T-cell (primary cell): Measurements from ENCODE around the gene FXYD6. TPM values are rescaled to one million over a fixed set of nuclear protein-coding genes. Genes with fewer than 3 reads are reported as not detected.
A peak's percentile ranks its signal among the peaks of the same experiment; 100 is the strongest.

Source experiments
- ATAC-seq, 4 experiments: fragments of 200-7000 bp in 3 of 4; fragments of 150-1000 bp in 1 of 4; cut with Tn5 transposase; replicated peaks in 1 of 4; 1 replicate in 3 of 4; 2 replicates in 1 of 4; pipeline ENCODE4 v1.10.0; 2021; ENCODE audit warnings: moderate library complexity in 3 of 4, mild to moderate bottlenecking in 2 of 4, moderate number of reproducible peaks in 1 of 4
- CTCF ChIA-PET, 2 donors: fragments of 300-600 bp; sonication (Branson Sonifier 250); formaldehyde crosslinking; loops; one replicate each; lab custom pipeline; 2022; ENCODE audit warnings: antibody characterized with exemption in 2 of 2; lab: Charles Lee
- POLR2A ChIA-PET, 2 donors: fragments of 300-600 bp; sonication (Branson Sonifier 250); formaldehyde crosslinking; loops; one replicate each; lab custom pipeline; 2022; ENCODE audit warnings: antibody characterized with exemption in 2 of 2; lab: Charles Lee
- DNase-seq, 35 experiments: peaks; one replicate each; pipeline versions ENCODE4 v3.0.0 to v3.0.0-alpha.2; 2013 to 2023
- H3K27ac ChIP-seq: one replicate; pipeline ENCODE4 v1.5.1; 2013; ENCODE audit warnings: low read length
- H3K27me3 ChIP-seq, 2 experiments: replicated peaks in 1 of 2; 1 replicate in 1 of 2; 2 replicates in 1 of 2; pipeline versions ENCODE4 v1.6.1 to v1.7.0; 2013; ENCODE audit warnings: low read length in 1 of 2, mixed read lengths in 1 of 2; ENCODE audit not compliant: control insufficient read depth in 2 of 2, insufficient read depth in 2 of 2; ENCODE audit errors: extremely low read depth in 1 of 2
- H3K36me3 ChIP-seq, 2 donors: 1 replicate in 1 of 2; 2 replicates in 1 of 2; pipeline versions ENCODE4 v1.6.1 to v1.7.0; 2013; ENCODE audit warnings: low read length in 1 of 2; ENCODE audit not compliant: control insufficient read depth in 2 of 2, insufficient read depth in 1 of 2; ENCODE audit errors: extremely low read depth in 1 of 2
- H3K4me1 ChIP-seq, 2 experiments: 1 replicate in 1 of 2; 2 replicates in 1 of 2; pipeline versions ENCODE4 v1.6.1 to v1.7.0; 2013; ENCODE audit warnings: low read length in 2 of 2, mixed read lengths in 1 of 2; ENCODE audit not compliant: insufficient read depth in 2 of 2, control insufficient read depth in 1 of 2; ENCODE audit errors: extremely low read depth in 1 of 2
- H3K4me3 ChIP-seq, 2 donors: 1 replicate in 1 of 2; 2 replicates in 1 of 2; pipeline versions ENCODE4 v1.5.1 to v1.7.0; 2013; ENCODE audit warnings: mild to moderate bottlenecking in 2 of 2, low read length in 1 of 2, moderate library complexity in 1 of 2; ENCODE audit not compliant: control insufficient read depth in 1 of 2; ENCODE audit errors: extremely low read depth in 1 of 2
- H3K9me3 ChIP-seq: 2 replicates; pipeline ENCODE4 v1.7.0; 2013
- H3K27ac Mint-ChIP-seq, 2 donors: one replicate each; pipeline ENCODE4 v1.8.0; 2020 to 2021; ENCODE audit warnings: mild to moderate bottlenecking in 2 of 2, mixed read lengths in 2 of 2
- H3K27me3 Mint-ChIP-seq, 2 donors: one replicate each; pipeline ENCODE4 v1.8.0; 2021 to 2022; ENCODE audit warnings: mixed read lengths in 2 of 2
- H3K36me3 Mint-ChIP-seq: one replicate; pipeline ENCODE4 v1.8.0; 2021; ENCODE audit warnings: mixed read lengths
- H3K4me1 Mint-ChIP-seq, 3 donors: one replicate each; pipeline ENCODE4 v1.8.0; 2020 to 2022; ENCODE audit warnings: mixed read lengths in 3 of 3, mild to moderate bottlenecking in 1 of 3
- H3K4me3 Mint-ChIP-seq, 3 donors: one replicate each; pipeline ENCODE4 v1.8.0; 2020 to 2022; ENCODE audit warnings: mild to moderate bottlenecking in 3 of 3, mixed read lengths in 3 of 3, moderate library complexity in 3 of 3
- H3K9me3 Mint-ChIP-seq, 3 donors: one replicate each; pipeline ENCODE4 v1.8.0; 2020 to 2022; ENCODE audit warnings: mixed read lengths in 3 of 3
- WGBS: methylation state at CpG from one replicate; pipeline ENCODE4 v1.1.5; 2013; ENCODE audit warnings: missing lambda C conversion rate; ENCODE audit not compliant: insufficient coverage; 5-methylcytosine and 5-hydroxymethylcytosine counted together
- total RNA-seq, 35 experiments: library from RNA in 6 of 35; stranded (reverse) in 6 of 35; fragments of 120-200 nt in 1 of 35; gene quantifications; one replicate each; pipeline versions ENCODE4 v1.2.1 to v1.2.4 and lab custom pipeline; 2013 to 2026

The FXYD6 gene
- total RNA-seq, 5 donors from 2014 or later (not counting 1 experiment from before 2014, with no cell fraction given), result 0.38 to 0.73 (median 0.53) TPM; not detected in 2

GRCh38 chr11:117863383-117863782 is 13.1 kb downstream of the FXYD6 start:
- peaks cover 0 to 5% of the 10 kb centered on the region in 2 donors for H3K27me3 Mint-ChIP-seq
- no peak overlapping the region for H3K27ac Mint-ChIP-seq
- no CpG with 5 or more reads among the region's 1 CpG for WGBS
- Histone ChIP-seq H3K9me3 (no peaks in the 10 kb centered on the region), H3K27ac (no peak overlapping the region), H3K36me3 (no peaks in the 10 kb centered on the region), H3K27me3 (peaks cover 0 to 28% of the 10 kb centered on the region in 2 experiments), H3K4me1 (no peaks in the 10 kb centered on the region), H3K4me3 (no peak overlapping the region)
- H3K4me1 Mint-ChIP-seq, result peaks cover 0 to 4% (median 0%) of the 10 kb centered on the region in 3 donors
- H3K9me3 Mint-ChIP-seq, result no peaks in the 10 kb centered on the region
- CTCF ChIA-PET, result no interaction called here
- H3K4me3 Mint-ChIP-seq, result no peak overlapping the region
- H3K36me3 Mint-ChIP-seq, result no peaks in the 10 kb centered on the region
- ATAC-seq (no peak), DNase-seq (no peak)
- POLR2A ChIA-PET, result no interaction called here

- POLR2A ChIA-PET, result no interaction called here
- Histone ChIP-seq H3K4me3 (no peak overlapping the region), H3K9me3 (no peaks in the 10 kb centered on the region), H3K27me3 (peaks cover 0 to 27% of the 10 kb centered on the region in 2 experiments), H3K27ac (no peak overlapping the region), H3K4me1 (no peaks in the 10 kb centered on the region), H3K36me3 (no peaks in the 10 kb centered on the region)
- WGBS, result no CpG with 5 or more reads among the region's 1 CpG
- no peak for ATAC-seq
- no peak overlapping the region for H3K27ac Mint-ChIP-seq
- peaks cover 0 to 2% of the 10 kb centered on the region in 2 donors for H3K27me3 Mint-ChIP-seq
- CTCF ChIA-PET, result no interaction called here
- H3K4me3 Mint-ChIP-seq, result no peak overlapping the region
- no peaks in the 10 kb centered on the region for H3K36me3 Mint-ChIP-seq
- no peak for DNase-seq
- H3K9me3 Mint-ChIP-seq, result no peaks in the 10 kb centered on the region
- peaks cover 0 to 4% (median 0%) of the 10 kb centered on the region in 3 donors for H3K4me1 Mint-ChIP-seq
These were observed 13.7 kb downstream of the FXYD6 start for GRCh38 chr11:117862753-117863152.

- Histone ChIP-seq H3K27me3 (peaks cover 0 to 26% of the 10 kb centered on the region in 2 experiments), H3K9me3 (no peaks in the 10 kb centered on the region), H3K27ac (no peak overlapping the region), H3K4me1 (no peaks in the 10 kb centered on the region), H3K4me3 (no peak overlapping the region), H3K36me3 (no peaks in the 10 kb centered on the region)
- H3K36me3 Mint-ChIP-seq, result no peaks in the 10 kb centered on the region
- H3K4me3 Mint-ChIP-seq, result no peak overlapping the region
- DNase-seq (no peak), ATAC-seq (no peak)
- 73% methylated on average over 8 of the region's 12 CpGs for WGBS
- CTCF ChIA-PET, result no interaction called here
- POLR2A ChIA-PET, result no interaction called here
- no peaks in the 10 kb centered on the region for H3K9me3 Mint-ChIP-seq
- peaks cover under 1 to 2% of the 10 kb centered on the region in 2 donors for H3K27me3 Mint-ChIP-seq
- H3K4me1 Mint-ChIP-seq, result peaks cover 0 to 4% (median 0%) of the 10 kb centered on the region in 3 donors
- peak overlapping the region in 1 of 2 donors; percentile 33 for H3K27ac Mint-ChIP-seq
These were observed 14.3 kb downstream of the FXYD6 start for GRCh38 chr11:117862019-117862725.

- ATAC-seq (no peak), DNase-seq (no peak)
- H3K36me3 ChIP-seq, result no peaks in the 10 kb centered on the region
- ChIA-PET POLR2A (no interaction called here), CTCF (no interaction called here)
- H3K27me3 ChIP-seq, result peaks cover 0 to 28% of the 10 kb centered on the region in 2 experiments
- H3K4me1 ChIP-seq, result no peaks in the 10 kb centered on the region
- Mint-ChIP-seq H3K36me3 (no peaks in the 10 kb centered on the region), H3K27me3 (peaks cover 2 to 8% of the 10 kb centered on the region in 2 donors), H3K9me3 (no peaks in the 10 kb centered on the region), H3K27ac (peak overlapping the region in 1 of 2 donors; percentile 33), H3K4me1 (peaks cover 0 to 4% (median 0%) of the 10 kb centered on the region in 3 donors), H3K4me3 (no peak overlapping the region)
- H3K9me3 ChIP-seq, result no peaks in the 10 kb centered on the region
- no peak overlapping the region for H3K4me3 ChIP-seq
- no peak overlapping the region for H3K27ac ChIP-seq
- WGBS, result 46% methylated on average over 8 of the region's 13 CpGs
These were observed 15.1 kb downstream of the FXYD6 start for GRCh38 chr11:117861151-117862018.

GRCh38 chr11:117860139-117860538 is 16.3 kb downstream of the FXYD6 start:
- POLR2A ChIA-PET, result no interaction called here
- CTCF ChIA-PET, result no interaction called here
- Histone ChIP-seq H3K4me3 (no peak overlapping the region), H3K9me3 (no peaks in the 10 kb centered on the region), H3K36me3 (no peaks in the 10 kb centered on the region), H3K4me1 (no peaks in the 10 kb centered on the region), H3K27me3 (peaks cover 0 to 32% of the 10 kb centered on the region in 2 experiments), H3K27ac (no peak overlapping the region)
- 67% methylated on average over 5 of the region's 6 CpGs for WGBS
- Mint-ChIP-seq H3K27me3 (peaks cover 6 to 10% of the 10 kb centered on the region in 2 donors), H3K27ac (no peak overlapping the region), H3K36me3 (no peaks in the 10 kb centered on the region), H3K9me3 (no peaks in the 10 kb centered on the region), H3K4me3 (no peak overlapping the region), H3K4me1 (peaks cover 0 to 4% (median 0%) of the 10 kb centered on the region in 3 donors)
- DNase-seq (no peak), ATAC-seq (no peak)

GRCh38 chr11:117859488-117860112 is 16.9 kb downstream of the FXYD6 start:
- CTCF ChIA-PET, result no interaction called here
- H3K27me3 ChIP-seq, result peaks cover 0 to 32% of the 10 kb centered on the region in 2 experiments
- H3K4me3 ChIP-seq, result no peak overlapping the region
- H3K36me3 ChIP-seq, result no peaks in the 10 kb centered on the region
- DNase-seq, result no peak
- Mint-ChIP-seq H3K27me3 (peaks cover 6 to 12% of the 10 kb centered on the region in 2 donors), H3K4me1 (peaks cover 0 to 4% (median 0%) of the 10 kb centered on the region in 3 donors), H3K36me3 (no peaks in the 10 kb centered on the region), H3K27ac (no peak overlapping the region), H3K4me3 (no peak overlapping the region), H3K9me3 (no peaks in the 10 kb centered on the region)
- no peak overlapping the region for H3K27ac ChIP-seq
- H3K4me1 ChIP-seq, result no peaks in the 10 kb centered on the region
- no peak for ATAC-seq
- WGBS, result 67% methylated on average over 1 of the region's 9 CpGs
- no peaks in the 10 kb centered on the region for H3K9me3 ChIP-seq
- POLR2A ChIA-PET, result no interaction called here
